DND-41 (cell line): ENCODE data around the gene GABBR2.
"Not testable (repeated sequence)": the region's sequence is repeated elsewhere in the genome, so short reads cannot be mapped to it uniquely, and the experiment has no call there.

Experiments
- ATAC-seq: fragments of 200-7000 bp; cut with Tn5 transposase; 3 replicates; pipeline ENCODE4 v1.9.1; 2021; ENCODE audit warnings: low read depth; ENCODE audit not compliant: insufficient read depth
- DNase-seq: peaks from one replicate; pipeline ENCODE4 v3.0.0-alpha.2; 2020
- H2AFZ ChIP-seq: 2 replicates; pipeline ENCODE4 v1.6.0; 2012; ENCODE audit warnings: low read depth, low read length
- H3K27ac ChIP-seq: 2 replicates; pipeline ENCODE4 v1.5.1; 2012; ENCODE audit warnings: low read length, inconsistent platforms
- H3K27me3 ChIP-seq: fragments of 200-600 bp; sonication (generic); 2 replicates; pipeline ENCODE4 v1.6.0; 2012; ENCODE audit warnings: low read length, mild to moderate bottlenecking, inconsistent platforms; ENCODE audit not compliant: insufficient read depth, poor library complexity
- H3K36me3 ChIP-seq: 2 replicates; pipeline ENCODE4 v1.5.1; 2012; ENCODE audit warnings: low read length, inconsistent platforms; ENCODE audit not compliant: insufficient read depth
- H3K4me1 ChIP-seq: 2 replicates; pipeline ENCODE4 v1.5.1; 2012; ENCODE audit warnings: mild to moderate bottlenecking, low read length; ENCODE audit not compliant: insufficient read depth
- H3K4me2 ChIP-seq: 2 replicates; pipeline ENCODE4 v1.6.0; 2012; ENCODE audit warnings: mild to moderate bottlenecking, moderate library complexity, low read length, inconsistent platforms; ENCODE audit not compliant: insufficient read depth
- H3K4me3 ChIP-seq, 2 experiments: fragments of 200-600 bp in 1 of 2; shearing (Covaris generic) in 1 of 2; 2 replicates each; pipeline ENCODE4 v1.5.1; 2012 to 2016; ENCODE audit warnings: inconsistent platforms in 2 of 2, low read length in 2 of 2, mild to moderate bottlenecking in 2 of 2, low read depth in 1 of 2, moderate library complexity in 1 of 2
- H3K79me2 ChIP-seq: 2 replicates; pipeline ENCODE4 v1.6.0; 2012; ENCODE audit warnings: low read length, inconsistent platforms; ENCODE audit not compliant: insufficient read depth
- H3K9ac ChIP-seq: 2 replicates; pipeline ENCODE4 v1.6.0; 2012; ENCODE audit warnings: low read depth, mild to moderate bottlenecking, inconsistent platforms, low read length, moderate library complexity
- H3K9me3 ChIP-seq: 2 replicates; pipeline ENCODE4 v1.5.1; 2012; ENCODE audit warnings: low read length, moderate library complexity, mild to moderate bottlenecking, inconsistent platforms; ENCODE audit not compliant: insufficient read depth, severe bottlenecking
- H4K20me1 ChIP-seq: 2 replicates; pipeline ENCODE4 v1.6.0; 2012; ENCODE audit warnings: low read length; ENCODE audit not compliant: insufficient read depth
- CTCF ChIP-seq: IDR thresholded peaks from 2 replicates; pipeline ENCODE4 v1.5.1; 2012; ENCODE audit warnings: borderline replicate concordance, low read length, moderate library complexity, mild to moderate bottlenecking; ENCODE audit not compliant: poor library complexity, severe bottlenecking; ENCODE audit errors: extremely low read depth
- EZH2 ChIP-seq: IDR thresholded peaks from 3 replicates; pipeline ENCODE4 v1.6.1; 2012; ENCODE audit warnings: borderline replicate concordance, low read depth, mild to moderate bottlenecking, moderate library complexity, low read length, inconsistent platforms; ENCODE audit not compliant: severe bottlenecking

Gene GABBR2

GRCh38 chr9:98516205-98516896, 192.4 kb downstream of the GABBR2 start:
- Histone ChIP-seq H3K4me3 (no peak overlapping the region), H3K4me2 (no peak overlapping the region), H3K9me3 (no peaks in the 10 kb centered on the region), H3K27me3 (no peaks in the 10 kb centered on the region), H3K36me3 (no peaks in the 10 kb centered on the region), H3K79me2 (no peaks in the 10 kb centered on the region), H3K9ac (no peak overlapping the region), H2AFZ (no peak overlapping the region), H4K20me1 (no peaks in the 10 kb centered on the region), H3K4me1 (no peaks in the 10 kb centered on the region), H3K27ac (no peak overlapping the region)
- no peak for DNase-seq
- ATAC-seq, result no peak
- TF ChIP-seq CTCF (no peak), EZH2 (no peak)

GRCh38 chr9:98515506-98516204, 193.1 kb downstream of the GABBR2 start:
- TF ChIP-seq EZH2 (no peak), CTCF (no peak)
- DNase-seq, result no peak

GRCh38 chr9:98514841-98515240, 193.9 kb downstream of the GABBR2 start:
- TF ChIP-seq EZH2 (no peak), CTCF (no peak)
- Histone ChIP-seq H3K4me1 (no peaks in the 10 kb centered on the region), H3K4me3 (no peak overlapping the region), H3K4me2 (no peak overlapping the region), H3K27ac (no peak overlapping the region), H3K36me3 (no peaks in the 10 kb centered on the region), H3K9ac (no peak overlapping the region), H3K9me3 (no peaks in the 10 kb centered on the region), H3K27me3 (no peaks in the 10 kb centered on the region), H3K79me2 (no peaks in the 10 kb centered on the region), H2AFZ (no peak overlapping the region), H4K20me1 (no peaks in the 10 kb centered on the region)
- no peak for ATAC-seq
- DNase-seq, result no peak

More at GRCh38 chr9:98515506-98516204, 193.1 kb downstream of the GABBR2 start:
- Histone ChIP-seq H3K27me3 (no peaks in the 10 kb centered on the region), H3K27ac (no peak overlapping the region), H4K20me1 (no peaks in the 10 kb centered on the region), H3K4me3 (no peak overlapping the region), H3K36me3 (no peaks in the 10 kb centered on the region), H3K9ac (no peak overlapping the region), H3K4me1 (no peaks in the 10 kb centered on the region), H3K9me3 (no peaks in the 10 kb centered on the region), H3K79me2 (no peaks in the 10 kb centered on the region), H2AFZ (no peak overlapping the region), H3K4me2 (no peak overlapping the region)
- ATAC-seq, result no peak

- DNase-seq, H3K79me2 ChIP-seq, ATAC-seq, H3K36me3 ChIP-seq, H3K4me3 ChIP-seq, H3K9me3 ChIP-seq, H4K20me1 ChIP-seq, H3K4me2 ChIP-seq, H3K27ac ChIP-seq, H3K9ac ChIP-seq, H2AFZ ChIP-seq, H3K4me1 ChIP-seq, H3K27me3 ChIP-seq: not testable (repeated sequence)
These were observed 200.4 kb downstream of the GABBR2 start for GRCh38 chr9:98508217-98508919.
